ENCODE measurements around the gene RB1. TPM values are rescaled to one million over a fixed set of nuclear protein-coding genes. Genes with fewer than 3 reads are reported as not detected.
A peak's percentile ranks its signal among the peaks of the same experiment; 100 is the strongest.
"Not testable (repeated sequence)": the region's sequence is repeated elsewhere in the genome, so short reads cannot be mapped to it uniquely, and the experiment has no call there.

RB1 gene
- total RNA-seq, 1 donor from 2014 or later: 41.0 TPM

DNA sequence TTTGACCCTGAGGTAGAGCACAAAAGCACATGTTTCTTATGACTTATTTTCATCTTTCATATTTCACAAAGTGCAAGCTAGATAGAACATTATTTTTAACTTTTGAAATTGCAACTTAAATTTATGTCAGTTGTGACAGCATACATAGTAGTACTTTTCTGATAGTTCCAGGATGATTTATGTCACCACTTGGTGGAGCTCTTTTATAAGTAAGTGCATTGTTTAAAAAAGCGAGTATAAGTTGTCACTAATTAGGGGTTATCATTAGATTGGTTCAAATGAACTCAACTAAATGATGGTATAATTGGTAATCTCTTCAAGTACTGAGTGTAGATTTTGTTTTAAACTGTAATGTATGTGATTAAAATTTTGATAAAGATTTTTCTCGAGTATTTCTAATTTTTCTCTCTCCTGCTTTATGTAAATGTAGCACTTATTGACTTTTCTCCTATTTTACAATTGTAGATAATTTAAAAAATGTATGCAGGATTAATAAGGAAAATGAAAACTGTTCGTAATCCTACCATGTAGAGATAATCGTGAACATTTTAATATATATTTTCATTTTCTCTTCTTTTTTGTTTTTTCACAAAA lies 31.1 kb downstream of the RB1 start:
- H3K4me1 ChIP-seq: no peaks in the 10 kb centered on the region
- H3K27ac ChIP-seq: no peak overlapping the region
- H3K36me3 ChIP-seq: no peaks in the 10 kb centered on the region
- intact Hi-C loops (cut with DNase I): no loop called here
- DNase-seq: no peak
- peak; percentile 65 for ATAC-seq
- H3K4me3 ChIP-seq: no peak overlapping the region
- no peaks in the 10 kb centered on the region for H3K9me3 ChIP-seq
- TF ChIP-seq, protein P1, sequence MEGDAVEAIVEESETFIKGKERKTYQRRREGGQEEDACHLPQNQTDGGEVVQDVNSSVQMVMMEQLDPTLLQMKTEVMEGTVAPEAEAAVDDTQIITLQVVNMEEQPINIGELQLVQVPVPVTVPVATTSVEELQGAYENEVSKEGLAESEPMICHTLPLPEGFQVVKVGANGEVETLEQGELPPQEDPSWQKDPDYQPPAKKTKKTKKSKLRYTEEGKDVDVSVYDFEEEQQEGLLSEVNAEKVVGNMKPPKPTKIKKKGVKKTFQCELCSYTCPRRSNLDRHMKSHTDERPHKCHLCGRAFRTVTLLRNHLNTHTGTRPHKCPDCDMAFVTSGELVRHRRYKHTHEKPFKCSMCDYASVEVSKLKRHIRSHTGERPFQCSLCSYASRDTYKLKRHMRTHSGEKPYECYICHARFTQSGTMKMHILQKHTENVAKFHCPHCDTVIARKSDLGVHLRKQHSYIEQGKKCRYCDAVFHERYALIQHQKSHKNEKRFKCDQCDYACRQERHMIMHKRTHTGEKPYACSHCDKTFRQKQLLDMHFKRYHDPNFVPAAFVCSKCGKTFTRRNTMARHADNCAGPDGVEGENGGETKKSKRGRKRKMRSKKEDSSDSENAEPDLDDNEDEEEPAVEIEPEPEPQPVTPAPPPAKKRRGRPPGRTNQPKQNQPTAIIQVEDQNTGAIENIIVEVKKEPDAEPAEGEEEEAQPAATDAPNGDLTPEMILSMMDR (IDR thresholded peaks at IDR 0.05): peak; percentile 67
- H3K27me3 ChIP-seq: no peaks in the 10 kb centered on the region

DNA sequence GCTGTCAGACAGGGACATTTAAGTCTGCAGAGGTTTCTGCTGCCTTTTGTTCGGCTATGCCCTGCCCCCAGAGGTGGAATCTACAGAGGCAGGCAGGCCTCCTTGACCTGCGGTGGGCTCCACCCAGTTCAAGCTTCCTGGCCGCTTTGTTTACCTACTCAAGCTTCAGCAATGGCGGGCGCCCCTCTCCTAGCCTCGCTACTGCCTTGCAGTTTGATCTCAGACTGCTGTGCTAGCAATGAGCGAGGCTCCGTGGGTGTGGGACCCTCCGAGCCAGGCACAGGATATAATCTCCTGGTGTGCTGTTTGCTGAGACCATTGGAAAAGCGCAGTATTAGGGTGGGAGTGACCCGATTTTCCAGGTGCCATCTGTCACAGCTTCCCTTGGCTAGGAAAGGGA lies 35.6 kb downstream of the RB1 start:
- H3K27ac ChIP-seq; intact Hi-C loops (cut with DNase I); H3K36me3 ChIP-seq: not testable (repeated sequence)

DNA sequence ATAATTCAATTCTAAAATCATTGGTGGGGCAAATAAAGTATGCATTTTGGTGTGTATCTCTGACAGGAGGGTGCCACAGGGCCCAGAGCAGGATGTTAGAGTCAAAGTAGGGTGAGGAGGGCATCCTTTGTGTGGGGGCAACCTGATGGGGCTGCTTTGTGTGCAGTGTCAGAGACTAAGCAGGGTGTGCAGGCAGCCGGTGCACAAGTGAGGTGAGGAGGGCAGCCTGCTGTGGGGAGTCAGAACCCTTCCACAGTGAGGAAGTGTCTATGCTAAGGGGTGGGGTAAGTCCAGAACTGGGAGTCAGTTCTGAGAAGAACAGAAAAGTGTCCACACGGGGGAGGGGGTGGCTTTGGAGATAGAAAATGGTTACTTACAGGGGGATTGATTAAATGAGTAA lies 40.7 kb downstream of the RB1 start:
- Histone ChIP-seq H3K27me3 (no peaks in the 10 kb centered on the region), H3K4me3 (no peak overlapping the region), H3K27ac (no peak overlapping the region), H3K4me1 (no peaks in the 10 kb centered on the region), H3K36me3 (peaks cover 25% of the 10 kb centered on the region), H3K9me3 (no peaks in the 10 kb centered on the region)
- ATAC-seq (no peak), DNase-seq (no peak)
- intact Hi-C loops (cut with DNase I): no loop called here
- TF ChIP-seq, protein P1 (IDR thresholded peaks at IDR 0.05): no peak

More for the DNA sequence above, 35.6 kb downstream of the RB1 start:
- not testable (repeated sequence) for ATAC-seq, H3K4me3 ChIP-seq, H3K9me3 ChIP-seq, DNase-seq, H3K4me1 ChIP-seq, H3K27me3 ChIP-seq

DNA sequence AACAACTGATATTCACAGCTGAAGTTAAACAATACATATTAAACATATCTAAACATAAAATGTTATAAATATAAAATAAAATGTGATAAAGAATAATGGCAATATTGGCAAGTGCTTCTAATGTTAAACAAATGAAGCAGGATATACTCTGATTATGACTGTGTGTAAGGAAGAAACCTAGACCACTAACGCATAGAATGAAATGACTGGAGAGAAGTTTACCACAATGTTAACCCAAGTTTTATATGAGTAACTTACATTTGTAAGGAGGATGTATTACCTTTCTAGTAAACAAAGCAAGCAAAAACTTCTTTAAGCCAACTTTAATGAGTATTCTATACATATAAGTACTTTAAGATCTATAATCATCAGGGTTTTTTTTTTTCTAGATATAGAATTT lies 43.0 kb downstream of the RB1 start:
- Histone ChIP-seq H3K4me1 (no peaks in the 10 kb centered on the region), H3K27ac (no peak overlapping the region), H3K4me3 (no peak overlapping the region), H3K27me3 (no peaks in the 10 kb centered on the region), H3K9me3 (no peaks in the 10 kb centered on the region), H3K36me3 (peaks cover 25% of the 10 kb centered on the region)
- ATAC-seq (no peak), DNase-seq (no peak)
- TF ChIP-seq, protein P1 (IDR thresholded peaks at IDR 0.05): no peak
- intact Hi-C loops (cut with DNase I): no loop called here

DNA sequence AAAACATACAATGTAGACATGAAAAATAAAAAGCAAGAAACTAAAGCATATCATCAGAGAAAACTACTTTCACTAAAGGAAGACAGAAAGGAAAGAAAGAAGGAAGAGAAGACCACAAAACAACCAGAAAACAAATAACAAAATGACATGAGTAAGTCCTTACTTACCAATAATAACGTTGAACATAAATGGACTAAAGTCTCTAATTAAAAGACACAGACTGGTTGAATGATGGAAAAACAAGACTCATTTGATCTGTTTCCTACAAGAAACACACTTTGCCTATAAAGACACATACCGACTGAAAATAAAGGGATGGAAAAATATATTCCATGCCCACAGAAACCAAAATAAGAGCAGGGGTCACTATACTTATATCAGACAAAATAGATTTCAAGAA lies 46.0 kb downstream of the RB1 start:
- no peak for ATAC-seq
- Histone ChIP-seq H3K36me3 (peaks cover 25% of the 10 kb centered on the region), H3K9me3 (peaks cover 7% of the 10 kb centered on the region), H3K27me3 (no peaks in the 10 kb centered on the region), H3K4me1 (no peaks in the 10 kb centered on the region), H3K27ac (no peak overlapping the region), H3K4me3 (no peak overlapping the region)
- DNase-seq: no peak
- intact Hi-C loops (cut with DNase I): no loop called here
- TF ChIP-seq, protein P1 (IDR thresholded peaks at IDR 0.05): no peak

DNA sequence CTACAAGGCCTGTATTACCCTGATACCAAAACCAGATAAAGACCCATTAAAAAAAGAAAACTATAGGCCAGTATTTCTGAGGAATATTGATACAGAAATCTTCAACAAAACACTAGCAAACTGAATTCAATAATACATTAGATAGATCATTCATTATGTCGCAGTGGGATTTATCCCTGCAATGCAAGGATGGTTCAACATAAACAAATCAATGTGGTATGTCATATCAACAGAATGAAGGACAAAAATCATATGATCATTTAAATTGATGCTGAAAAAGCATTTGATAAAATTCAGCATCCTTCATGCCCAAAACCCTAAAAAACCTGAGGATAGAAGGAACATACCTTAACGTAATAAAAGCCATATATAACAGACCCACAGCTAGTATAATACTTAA lies 50.0 kb downstream of the RB1 start:
- no peaks in the 10 kb centered on the region for H3K27me3 ChIP-seq
- no peak overlapping the region for H3K27ac ChIP-seq
- TF ChIP-seq, protein P1 (IDR thresholded peaks at IDR 0.05): no peak
- intact Hi-C loops (cut with DNase I): no loop called here
- DNase-seq (no peak), ATAC-seq (no peak)
- H3K4me1 ChIP-seq: no peaks in the 10 kb centered on the region
- H3K4me3 ChIP-seq: no peak overlapping the region
- no peaks in the 10 kb centered on the region for H3K36me3 ChIP-seq
- H3K9me3 ChIP-seq: peaks cover 7% of the 10 kb centered on the region

DNA sequence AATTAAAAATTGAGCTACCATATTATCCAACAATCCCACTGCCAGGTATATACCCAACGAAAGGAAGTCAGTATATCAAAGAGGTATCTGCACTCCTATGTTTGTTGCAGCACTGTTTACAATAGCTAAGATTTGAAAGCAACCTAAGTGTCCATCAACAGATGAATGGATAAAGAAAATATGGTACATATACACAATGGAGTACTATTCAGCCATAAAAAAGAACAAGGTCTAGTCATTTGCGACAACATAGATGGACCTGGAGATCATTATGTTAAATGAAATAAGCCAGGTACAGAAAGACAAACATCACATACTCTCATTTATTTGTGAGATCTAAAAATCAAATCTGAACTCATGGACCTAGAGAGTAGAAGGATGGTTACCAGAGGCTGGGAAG lies 52.0 kb downstream of the RB1 start:
- H3K27ac ChIP-seq; H3K9me3 ChIP-seq; H3K4me1 ChIP-seq; H3K27me3 ChIP-seq; ATAC-seq; H3K36me3 ChIP-seq; H3K4me3 ChIP-seq; intact Hi-C loops (cut with DNase I); DNase-seq: not testable (repeated sequence)

Data from upper lobe of right lung (tissue), 1 donor.